NT2/D1 (cell line): ENCODE data around the gene SURF1.

Source experiments
- SUZ12 ChIP-seq: IDR thresholded peaks from 2 replicates; pipeline ENCODE4 v1.6.1; 2011; ENCODE audit not compliant: insufficient read length, insufficient read depth; ENCODE audit errors: extremely low read depth
- YY1 ChIP-seq: IDR thresholded peaks from 2 replicates; pipeline ENCODE4 v1.6.1; 2011; ENCODE audit not compliant: insufficient read length, insufficient read depth
- ZNF274 ChIP-seq: IDR thresholded peaks from 2 replicates; pipeline ENCODE4 v1.6.1; 2011; ENCODE audit warnings: mild to moderate bottlenecking, low read depth, low read length

DNA sequence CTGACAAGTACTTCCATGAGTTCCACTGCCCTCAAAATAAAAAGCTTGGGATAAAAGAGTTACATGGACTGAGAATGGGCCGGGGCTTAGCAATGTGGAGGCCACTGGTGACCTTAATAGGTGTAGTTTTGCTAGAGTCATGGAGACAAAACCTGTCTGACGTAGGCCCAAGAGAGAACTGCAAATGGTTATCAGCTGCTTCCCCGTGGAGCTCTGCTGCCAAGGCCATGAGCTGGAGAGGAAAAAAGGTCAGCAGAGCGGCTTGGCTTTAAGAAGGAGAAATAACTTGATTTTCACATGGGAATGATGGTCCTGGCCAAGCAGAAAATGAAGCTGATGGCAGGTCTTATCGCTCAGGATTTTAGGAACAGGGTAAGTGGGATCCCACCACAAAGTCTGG is 16.6 kb downstream of the SURF1 start:
- no peak for TF ChIP-seq YY1
- no peak for TF ChIP-seq ZNF274
- TF ChIP-seq SUZ12 = no peak
